ENCODE data around the gene CLDN9. TPM values are rescaled to one million over a fixed set of nuclear protein-coding genes. Genes with fewer than 3 reads are reported as not detected.

CLDN9 gene
- total RNA-seq, 6 experiments from 2014 or later: 0.25 to 1.7 (median 0.92) TPM

- ATAC-seq: no peak
- Histone ChIP-seq H3K27ac (no peak overlapping the region), H3K27me3 (no peaks in the 10 kb centered on the region), H3K4me3 (no peak overlapping the region), H3K36me3 (no peaks in the 10 kb centered on the region), H3K9me3 (no peaks in the 10 kb centered on the region), H3K4me1 (no peaks in the 10 kb centered on the region)
- no peak for DNase-seq
- intact Hi-C loops (cut with DNase I): no loop called here
- 82% methylated on average over 5 of the region's 6 CpGs for WGBS (ENCODE audit: insufficient coverage, low coverage, low lambda C conversion rate, missing lambda C conversion rate)
- TF ChIP-seq POLR2A (IDR thresholded peaks at IDR 0.05): no peak
- TF ChIP-seq CTCF (IDR thresholded peaks at IDR 0.05): no peak
Observed at GRCh38 chr16:2999929-3000328, 12.8 kb upstream of the CLDN9 start.

- no peak for ATAC-seq
- Histone ChIP-seq H3K9me3 (no peaks in the 10 kb centered on the region), H3K4me1 (peaks cover 0 to 6% (median under 1%) of the 10 kb centered on the region in 4 donors), H3K4me3 (no peak overlapping the region), H3K27me3 (no peaks in the 10 kb centered on the region), H3K27ac (no peak overlapping the region), H3K36me3 (no peaks in the 10 kb centered on the region)
- intact Hi-C loops (cut with DNase I): no loop called here
- WGBS (ENCODE audit: insufficient coverage, low coverage, low lambda C conversion rate, missing lambda C conversion rate): 72% methylated on average over 4 of the region's 4 CpGs
- DNase-seq: no peak
- TF ChIP-seq CTCF (IDR thresholded peaks at IDR 0.05) (no peak), POLR2A (IDR thresholded peaks at IDR 0.05) (no peak)
Observed at GRCh38 chr16:3000540-3000939, 12.2 kb upstream of the CLDN9 start.

- WGBS (ENCODE audit: insufficient coverage, low coverage, low lambda C conversion rate, missing lambda C conversion rate): 94% methylated on average over 3 of the region's 12 CpGs
- TF ChIP-seq POLR2A (IDR thresholded peaks at IDR 0.05) (no peak), CTCF (IDR thresholded peaks at IDR 0.05) (no peak)
- Histone ChIP-seq H3K36me3 (no peaks in the 10 kb centered on the region), H3K27me3 (no peaks in the 10 kb centered on the region), H3K4me3 (no peak overlapping the region), H3K9me3 (no peaks in the 10 kb centered on the region), H3K4me1 (peaks cover 0 to 14% (median 6%) of the 10 kb centered on the region in 4 donors), H3K27ac (no peak overlapping the region)
- intact Hi-C loops (cut with DNase I): no loop called here
- ATAC-seq (no peak), DNase-seq (no peak)
Observed at GRCh38 chr16:3001316-3001715, 11.4 kb upstream of the CLDN9 start.

- Histone ChIP-seq H3K27me3 (no peaks in the 10 kb centered on the region), H3K36me3 (no peaks in the 10 kb centered on the region), H3K4me3 (peak overlapping the region in 1 of 3 donors; percentile 53), H3K9me3 (no peaks in the 10 kb centered on the region), H3K4me1 (peaks cover 0 to 35% (median 18%) of the 10 kb centered on the region in 4 donors), H3K27ac (peak overlapping the region in 1 of 3 donors; percentile 83)
- intact Hi-C loops (cut with DNase I): loop anchor here in 1 of 2 donors (2.0 kb wide), 1 partner anchor 25 kb away; no protein-coding TSS in a partner anchor
- ATAC-seq: peak; percentile 82 to 92 (median 88)
- 21% methylated on average over 15 of the region's 58 CpGs for WGBS (ENCODE audit: insufficient coverage, low coverage, low lambda C conversion rate, missing lambda C conversion rate)
- DNase-seq: peak; percentile 98 to 99 (median 99)
- TF ChIP-seq POLR2A (IDR thresholded peaks at IDR 0.05) (peak; percentile 81), CTCF (IDR thresholded peaks at IDR 0.05) (peak; percentile 46 to 78 (median 58))
Observed at GRCh38 chr16:3003582-3004270, 9.0 kb upstream of the CLDN9 start.

Measured in right lobe of liver (tissue), 6 donors.